ENCODE results near the gene NPC1L1. TPM values are rescaled to one million over a fixed set of nuclear protein-coding genes. Genes with fewer than 3 reads are reported as not detected.

Gene NPC1L1
- total RNA-seq, 6 experiments from 2014 or later, result 17.0 to 49.8 (median 21.1) TPM

GRCh38 chr7:44490351-44491200, 50.6 kb downstream of the NPC1L1 start, which contains the start of gene NUDCD3:
NUDCD3 (minus strand) TSS chr7:44490658; CDS start chr7:44490600, 58 bp downstream.
- Histone ChIP-seq H3K27ac (peak within 1 kb of the TSS; percentile 96 to 99 (median 98)), H3K9me3 (no peaks in the 10 kb centered on the region), H3K4me1 (peaks cover 0 to 32% (median 4%) of the 10 kb centered on the region in 4 donors), H3K4me3 (peak within 1 kb of the TSS; percentile 80 to 94 (median 90)), H3K27me3 (no peaks in the 10 kb centered on the region), H3K36me3 (no peaks in the 10 kb centered on the region)
- peak; percentile 96 to 99 (median 98) for ATAC-seq
- TF ChIP-seq POLR2A (IDR thresholded peaks at IDR 0.05), result peak; percentile 54
- peak in 2 of 4 donors; percentile 3 to 21 for TF ChIP-seq CTCF (IDR thresholded peaks at IDR 0.05)
- peak; percentile 90 to 91 (median 90) for DNase-seq
- intact Hi-C loops (cut with DNase I), result loop anchor here in 1 of 2 donors (10.0 kb wide), 1 partner anchor 74 kb away; no protein-coding TSS in a partner anchor
- 0% methylated on average over 31 of the region's 63 CpGs for WGBS (ENCODE audit: insufficient coverage, low coverage, low lambda C conversion rate, missing lambda C conversion rate)

- H3K4me3 ChIP-seq, result peak overlapping the region; percentile 80 to 94 (median 90)
- peaks cover 0 to 35% (median 4%) of the 10 kb centered on the region in 4 donors for H3K4me1 ChIP-seq
- intact Hi-C loops (cut with DNase I), result loop anchor here (10.0 kb wide), 1 partner anchor 75 kb away; no protein-coding TSS in a partner anchor
- TF ChIP-seq CTCF (IDR thresholded peaks at IDR 0.05) (no peak), POLR2A (IDR thresholded peaks at IDR 0.05) (no peak)
- H3K36me3 ChIP-seq, result no peaks in the 10 kb centered on the region
- H3K27ac ChIP-seq, result peak overlapping the region; percentile 96 to 99 (median 98)
- H3K9me3 ChIP-seq, result no peaks in the 10 kb centered on the region
- DNase-seq, result peak in 1 of 3 donors; percentile 28
- WGBS (ENCODE audit: insufficient coverage, low coverage, low lambda C conversion rate, missing lambda C conversion rate), result 2% methylated on average over 13 of the region's 19 CpGs
- no peaks in the 10 kb centered on the region for H3K27me3 ChIP-seq
- peak in 3 of 4 donors; percentile 4 to 27 (median 6) for ATAC-seq
Observed at GRCh38 chr7:44489955-44490350, 51.2 kb downstream of the NPC1L1 start.

GRCh38 chr7:44488955-44489354, 52.2 kb downstream of the NPC1L1 start:
- peaks cover 0 to 10% (median 1%) of the 10 kb centered on the region in 4 donors for H3K36me3 ChIP-seq
- ATAC-seq (no peak), DNase-seq (no peak)
- H3K27me3 ChIP-seq, result no peaks in the 10 kb centered on the region
- H3K9me3 ChIP-seq, result no peaks in the 10 kb centered on the region
- H3K27ac ChIP-seq, result no peak overlapping the region
- WGBS (ENCODE audit: insufficient coverage, low coverage, low lambda C conversion rate, missing lambda C conversion rate), result 85% methylated on average over 2 of the region's 3 CpGs
- TF ChIP-seq POLR2A (IDR thresholded peaks at IDR 0.05) (no peak), CTCF (IDR thresholded peaks at IDR 0.05) (no peak)
- intact Hi-C loops (cut with DNase I), result loop anchor here in 1 of 2 donors (10.0 kb wide), 1 partner anchor 76 kb away; no protein-coding TSS in a partner anchor
- peaks cover 0 to 41% (median 4%) of the 10 kb centered on the region in 4 donors for H3K4me1 ChIP-seq
- peak overlapping the region in 1 of 3 donors; percentile 94 for H3K4me3 ChIP-seq

- Histone ChIP-seq H3K36me3 (peaks cover 0 to 30% (median 3%) of the 10 kb centered on the region in 4 donors), H3K27ac (no peak overlapping the region), H3K4me3 (no peak overlapping the region), H3K27me3 (no peaks in the 10 kb centered on the region), H3K9me3 (no peaks in the 10 kb centered on the region), H3K4me1 (peaks cover 0 to 41% (median 4%) of the 10 kb centered on the region in 4 donors)
- 83% methylated on average over 1 of the region's 1 CpG for WGBS (ENCODE audit: insufficient coverage, low coverage, low lambda C conversion rate, missing lambda C conversion rate)
- peak in 2 of 4 donors; percentile 25 to 54 for ATAC-seq
- no peak for DNase-seq
- intact Hi-C loops (cut with DNase I), result loop anchor here in 1 of 2 donors (10.0 kb wide), 1 partner anchor 78 kb away; no protein-coding TSS in a partner anchor
- TF ChIP-seq POLR2A (IDR thresholded peaks at IDR 0.05) (no peak), CTCF (IDR thresholded peaks at IDR 0.05) (no peak)
Observed at GRCh38 chr7:44486693-44487092, 54.4 kb downstream of the NPC1L1 start.
